ENCODE results near the gene FAM216B.

DNA sequence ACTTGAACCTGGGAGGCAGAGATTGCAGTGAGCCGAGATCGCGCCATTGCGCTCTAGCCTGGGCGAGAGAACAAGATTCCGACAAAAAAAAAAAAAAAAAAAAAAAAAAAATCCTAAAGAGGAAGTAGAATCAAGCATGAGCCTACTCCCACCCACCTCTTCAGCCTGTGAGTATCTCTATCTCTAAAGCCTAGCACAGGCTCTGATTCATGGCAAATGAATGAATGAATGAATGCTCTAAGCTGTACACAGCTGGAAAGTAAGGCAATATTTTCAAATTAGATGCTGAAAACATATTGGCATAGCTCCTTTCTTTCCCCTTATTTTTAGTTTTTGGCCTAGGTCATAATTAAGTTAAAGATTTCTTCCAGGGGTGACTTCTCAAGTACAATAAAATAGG lies 35.7 kb upstream of the FAM216B start:
- TF ChIP-seq, protein P1, sequence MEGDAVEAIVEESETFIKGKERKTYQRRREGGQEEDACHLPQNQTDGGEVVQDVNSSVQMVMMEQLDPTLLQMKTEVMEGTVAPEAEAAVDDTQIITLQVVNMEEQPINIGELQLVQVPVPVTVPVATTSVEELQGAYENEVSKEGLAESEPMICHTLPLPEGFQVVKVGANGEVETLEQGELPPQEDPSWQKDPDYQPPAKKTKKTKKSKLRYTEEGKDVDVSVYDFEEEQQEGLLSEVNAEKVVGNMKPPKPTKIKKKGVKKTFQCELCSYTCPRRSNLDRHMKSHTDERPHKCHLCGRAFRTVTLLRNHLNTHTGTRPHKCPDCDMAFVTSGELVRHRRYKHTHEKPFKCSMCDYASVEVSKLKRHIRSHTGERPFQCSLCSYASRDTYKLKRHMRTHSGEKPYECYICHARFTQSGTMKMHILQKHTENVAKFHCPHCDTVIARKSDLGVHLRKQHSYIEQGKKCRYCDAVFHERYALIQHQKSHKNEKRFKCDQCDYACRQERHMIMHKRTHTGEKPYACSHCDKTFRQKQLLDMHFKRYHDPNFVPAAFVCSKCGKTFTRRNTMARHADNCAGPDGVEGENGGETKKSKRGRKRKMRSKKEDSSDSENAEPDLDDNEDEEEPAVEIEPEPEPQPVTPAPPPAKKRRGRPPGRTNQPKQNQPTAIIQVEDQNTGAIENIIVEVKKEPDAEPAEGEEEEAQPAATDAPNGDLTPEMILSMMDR (conservative IDR thresholded peaks at IDR 0.05; ENCODE audit: low read depth, low read length): no peak
- no peak for TF ChIP-seq EZH2 (IDR thresholded peaks at IDR 0.05; ENCODE audit: borderline replicate concordance, low read depth, low read length, poor library complexity, severe bottlenecking)
